GM18867 (cell line): ENCODE results near the gene CNTNAP2.
"Not testable (repeated sequence)": the region's sequence is repeated elsewhere in the genome, so short reads cannot be mapped to it uniquely, and the experiment has no call there.

Experiments
- ATAC-seq: cut with Tn5 transposase; IDR thresholded peaks from one replicate; pipeline ENCODE4 v1.9.1; 2021; ENCODE audit warnings: mild to moderate bottlenecking, moderate library complexity; ENCODE audit not compliant: unreplicated experiment

CNTNAP2 gene

GRCh38 chr7:147071536-147071935 lies 954.9 kb downstream of the CNTNAP2 start:
- ATAC-seq, result no peak

DNA sequence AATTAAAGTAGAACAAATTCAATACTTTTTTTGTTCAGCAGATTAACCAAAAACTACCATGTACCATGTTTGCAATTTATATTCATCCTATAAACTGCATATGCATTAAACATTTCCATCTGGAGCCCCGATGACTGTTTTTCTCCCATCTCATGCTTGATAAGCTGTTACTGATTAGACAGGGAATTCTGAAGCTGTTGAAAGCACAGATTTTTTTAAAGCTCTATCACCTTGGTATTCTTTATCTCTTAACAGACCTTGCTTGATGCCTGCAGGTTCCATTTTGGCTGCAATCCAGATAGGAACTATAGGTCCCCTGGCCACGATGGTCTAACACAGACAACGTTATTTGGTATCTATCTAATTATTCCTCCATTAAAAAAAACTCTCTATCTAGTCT lies 961.7 kb downstream of the CNTNAP2 start:
- no peak for ATAC-seq

GRCh38 chr7:147079083-147079482 lies 962.5 kb downstream of the CNTNAP2 start:
- ATAC-seq, result no peak

DNA sequence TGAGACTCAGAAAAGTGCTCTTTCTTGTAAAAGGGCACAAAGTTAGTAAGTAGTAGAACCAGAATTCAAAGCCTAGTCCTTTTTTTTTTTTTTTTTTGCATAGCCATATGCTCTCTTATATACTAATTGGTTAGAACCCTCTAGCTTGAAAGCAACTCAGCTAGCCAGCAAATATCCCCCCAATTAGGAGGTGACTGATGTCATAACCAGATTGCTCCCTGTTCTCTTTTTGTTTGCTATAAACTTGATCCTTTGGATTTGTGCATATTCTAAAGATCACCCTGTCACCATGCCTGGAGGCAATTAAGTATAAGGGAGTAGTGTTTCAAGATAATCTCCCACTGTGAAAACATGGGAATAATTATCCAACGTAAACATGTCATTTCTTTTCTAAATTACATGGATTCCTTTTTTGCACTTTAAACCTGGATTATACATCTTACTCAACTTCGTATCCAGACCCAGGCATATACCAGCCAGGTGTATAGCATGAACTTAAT lies 963.4 kb downstream of the CNTNAP2 start:
- ATAC-seq, result no peak

DNA sequence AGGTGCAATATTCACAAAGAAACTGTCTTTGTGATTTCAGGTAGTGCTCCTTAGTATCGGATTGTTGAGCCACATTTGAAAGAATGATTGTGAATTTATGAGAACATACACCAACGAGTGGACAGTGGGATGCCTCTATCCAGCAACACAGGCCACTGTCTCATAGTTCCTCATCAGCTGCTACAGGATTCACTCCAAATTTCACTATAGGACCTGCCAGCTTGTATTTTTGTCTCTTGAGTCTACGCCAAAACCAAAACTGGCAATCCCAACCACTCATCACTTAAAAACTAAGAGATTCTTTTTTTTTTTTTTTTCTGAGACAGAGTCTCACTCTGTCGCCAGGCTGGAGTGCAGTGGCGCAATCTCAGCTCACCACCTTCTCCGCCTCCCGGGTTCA lies 964.5 kb downstream of the CNTNAP2 start:
- ATAC-seq, result no peak

- ATAC-seq, result no peak
These were observed 972.5 kb downstream of the CNTNAP2 start for GRCh38 chr7:147089051-147089461.

GRCh38 chr7:147089608-147090007 lies 973.0 kb downstream of the CNTNAP2 start:
- no peak for ATAC-seq

DNA sequence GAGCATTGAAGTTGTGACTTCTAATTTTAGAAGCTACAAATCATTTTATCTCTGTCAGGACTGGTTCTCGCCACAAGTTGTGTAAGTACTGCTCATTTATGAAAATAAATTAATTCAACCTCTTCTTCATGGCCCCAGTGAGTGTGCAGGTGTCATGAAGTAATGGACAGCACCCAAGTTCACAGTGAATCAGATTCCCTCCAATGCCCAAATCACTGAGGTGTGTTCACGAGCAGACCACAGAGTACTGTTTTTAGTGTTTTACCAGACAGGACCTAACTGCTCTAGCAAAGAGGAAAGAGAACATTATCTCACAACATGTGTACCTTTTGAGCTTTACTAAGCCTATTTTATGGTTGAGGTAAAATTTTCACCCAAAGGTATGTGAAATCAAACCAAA lies 980.0 kb downstream of the CNTNAP2 start:
- peak; percentile 58 for ATAC-seq

DNA sequence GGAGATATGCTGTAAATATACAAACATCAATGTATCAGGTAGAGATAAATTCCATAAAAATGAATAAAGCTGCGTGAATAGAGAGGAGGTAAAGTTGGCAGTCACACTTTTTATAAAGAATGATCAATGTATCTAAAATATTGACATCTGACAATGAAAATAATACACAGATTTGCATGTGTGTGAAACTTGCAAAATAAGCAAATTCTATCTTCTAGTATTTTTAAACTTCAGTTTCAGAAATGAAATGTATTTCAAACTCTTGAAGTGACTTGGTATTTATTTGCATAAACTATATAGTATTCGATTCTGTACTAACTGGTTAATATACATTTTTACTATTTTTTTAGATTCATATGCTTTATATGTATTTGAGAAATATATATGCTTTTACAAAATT lies 986.6 kb downstream of the CNTNAP2 start:
- no peak for ATAC-seq

- ATAC-seq, result no peak
These were observed 990.1 kb downstream of the CNTNAP2 start for GRCh38 chr7:147106746-147107145.

GRCh38 chr7:147114525-147114924 lies 997.9 kb downstream of the CNTNAP2 start:
- not testable (repeated sequence) for ATAC-seq

GRCh38 chr7:147136352-147136751 lies 1019.8 kb downstream of the CNTNAP2 start:
- no peak for ATAC-seq

- ATAC-seq, result no peak
These were observed 1028.6 kb downstream of the CNTNAP2 start for GRCh38 chr7:147145194-147145593.

GRCh38 chr7:147146169-147146568 lies 1029.6 kb downstream of the CNTNAP2 start:
- no peak for ATAC-seq

DNA sequence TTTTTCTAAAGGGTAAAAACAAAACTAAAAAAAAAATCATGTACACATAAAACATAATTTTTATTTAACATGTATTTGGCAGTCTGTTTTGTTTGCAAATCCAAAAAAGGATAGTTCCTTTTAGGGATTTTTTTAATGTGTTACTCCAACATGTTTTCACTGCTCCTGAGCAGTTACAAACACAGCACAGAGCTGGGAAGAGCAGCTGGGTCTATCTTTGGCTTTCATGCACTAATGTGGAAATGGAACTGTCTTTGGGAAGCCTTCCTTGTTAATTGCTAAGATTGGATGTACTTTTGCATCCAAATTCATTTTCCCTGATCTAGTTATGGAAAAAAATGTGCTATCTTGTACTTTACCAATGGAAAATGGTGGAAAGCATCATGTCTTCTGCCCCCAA lies 1035.1 kb downstream of the CNTNAP2 start:
- no peak for ATAC-seq

DNA sequence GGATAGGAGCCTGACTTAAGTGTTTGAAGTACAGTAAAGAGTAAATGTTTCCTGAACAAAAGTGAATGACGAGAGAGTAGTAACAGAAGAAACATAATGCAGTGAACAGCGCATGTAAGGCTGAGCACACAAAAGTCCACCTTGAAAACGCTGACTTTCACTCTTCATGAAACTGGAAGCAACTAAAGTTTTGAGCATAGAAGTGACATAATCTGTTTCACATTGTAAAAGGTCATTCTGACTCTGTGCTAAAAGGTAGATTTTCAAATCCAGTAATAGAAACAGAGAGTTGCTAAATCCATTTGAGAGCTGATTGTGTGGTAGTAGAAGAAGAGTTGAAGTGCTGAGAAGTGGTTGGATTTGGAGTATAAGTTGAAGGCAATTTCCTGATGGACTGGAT lies 1037.0 kb downstream of the CNTNAP2 start:
- ATAC-seq, result peak; percentile 86

- no peak for ATAC-seq
These were observed 1044.8 kb downstream of the CNTNAP2 start for GRCh38 chr7:147161405-147161804.

DNA sequence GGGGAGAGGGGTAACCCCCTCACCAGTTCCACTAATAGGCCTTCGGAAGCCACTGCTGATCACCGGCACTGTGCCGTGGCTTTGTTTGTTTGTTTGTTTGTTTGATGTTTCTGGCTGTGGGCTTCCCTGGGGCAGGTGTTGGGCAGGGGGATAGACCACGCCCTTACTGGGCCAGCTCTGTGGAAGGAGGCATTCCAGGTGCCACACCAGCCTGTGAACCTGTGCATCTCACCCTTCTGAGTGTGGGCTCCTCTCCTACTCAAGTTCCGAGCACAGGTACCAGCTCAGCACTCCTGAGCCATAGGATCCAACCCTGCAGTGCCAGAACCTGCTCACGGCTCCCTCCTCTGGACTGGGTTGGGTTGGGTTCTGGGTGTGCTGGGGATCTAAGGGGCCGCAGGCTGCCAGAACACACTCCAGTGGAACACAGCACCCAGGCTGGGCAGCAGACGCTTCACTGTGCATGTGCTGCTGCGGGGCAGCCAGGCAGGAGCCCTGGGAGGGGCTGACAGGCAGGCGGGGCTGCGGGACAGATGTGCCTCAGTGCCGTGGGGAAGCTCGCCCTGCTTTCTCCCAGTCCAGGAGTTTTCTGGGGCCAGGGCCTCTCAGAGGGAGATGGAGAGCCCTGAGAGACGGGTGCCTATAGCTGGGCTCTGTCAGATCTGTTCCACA lies 1053.9 kb downstream of the CNTNAP2 start:
- no peak for ATAC-seq

- ATAC-seq, result no peak
These were observed 1054.4 kb downstream of the CNTNAP2 start for GRCh38 chr7:147171013-147171391.

GRCh38 chr7:147173883-147174282 lies 1057.3 kb downstream of the CNTNAP2 start:
- ATAC-seq, result no peak

DNA sequence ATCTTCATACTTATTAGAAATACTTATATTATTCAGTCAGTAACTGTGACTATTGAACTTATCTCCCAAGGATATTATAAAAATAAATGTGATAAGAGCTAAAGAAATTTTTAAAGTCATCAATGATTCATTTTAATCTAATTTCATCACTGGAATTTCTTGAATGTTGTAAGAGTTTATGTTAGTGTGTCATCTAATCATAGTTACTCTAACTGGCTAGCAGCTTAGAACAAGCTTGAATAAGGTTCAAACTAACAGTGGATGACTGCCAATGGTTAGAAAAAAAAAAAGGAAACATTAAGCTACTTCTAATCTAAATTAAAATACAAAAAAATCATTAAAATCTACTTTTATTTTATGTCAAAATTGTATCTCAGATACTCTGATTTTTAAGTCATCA lies 1066.3 kb downstream of the CNTNAP2 start:
- no peak for ATAC-seq

DNA sequence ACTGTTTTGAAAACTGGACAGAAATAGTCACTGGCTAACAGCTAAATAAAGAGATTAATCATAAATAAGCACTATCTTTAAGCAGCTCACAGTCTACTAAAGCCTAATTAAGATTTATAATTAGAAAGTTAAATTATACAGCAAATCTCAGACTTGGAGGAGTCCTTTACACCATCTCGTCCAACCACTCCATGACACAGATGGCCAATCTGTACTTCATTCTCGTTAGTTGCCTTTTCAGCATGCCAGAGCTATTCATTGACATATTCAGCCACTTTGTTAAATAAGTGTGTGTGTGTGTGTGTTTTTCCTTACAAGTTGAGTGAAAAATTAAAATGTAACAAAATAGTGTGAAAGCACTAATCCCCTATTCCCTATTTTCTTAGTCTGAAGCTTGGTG lies 1066.7 kb downstream of the CNTNAP2 start:
- no peak for ATAC-seq

DNA sequence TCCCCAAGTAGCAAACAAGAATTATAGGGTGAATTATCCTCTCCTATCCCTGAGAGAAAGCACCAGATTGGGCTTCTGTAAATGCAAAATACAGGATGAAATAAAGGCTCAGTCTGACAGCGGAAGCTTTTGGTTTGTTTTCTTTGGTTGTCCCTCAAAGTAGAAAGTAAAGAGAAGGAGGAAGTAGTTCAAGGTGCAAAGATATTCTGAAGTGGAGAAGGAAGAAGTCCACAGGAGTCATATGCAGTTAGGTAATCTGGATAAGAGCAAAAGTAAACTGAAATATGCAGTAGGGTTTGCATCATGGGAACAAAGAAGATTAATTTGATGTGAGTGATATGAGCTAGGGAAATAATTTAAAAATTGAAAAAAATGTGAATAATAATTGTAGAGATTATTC lies 1071.9 kb downstream of the CNTNAP2 start:
- ATAC-seq, result no peak
